NCI-H1105 treated with DMSO at 0.1 percent for 48 hours (cell line): ENCODE data around the gene WNT3A.

ENCODE experiments used
- DNase-seq: peaks from one replicate; lab custom pipeline; 2025; lab: John Stamatoyannopoulos, UW

WNT3A gene

GRCh38 chr1:228048659-228049298 lies 42.0 kb downstream of the WNT3A start:
- no peak for DNase-seq

GRCh38 chr1:228050571-228051231 lies 43.9 kb downstream of the WNT3A start:
- DNase-seq: no peak

- no peak for DNase-seq
Observed at GRCh38 chr1:228058172-228058948, 51.6 kb downstream of the WNT3A start.

GRCh38 chr1:228058949-228059633 lies 52.3 kb downstream of the WNT3A start:
- peak; percentile 42 for DNase-seq

GRCh38 chr1:228059634-228060457 lies 53.0 kb downstream of the WNT3A start:
- DNase-seq: peak; percentile 87

- DNase-seq: no peak
Observed at GRCh38 chr1:228060458-228061190, 53.8 kb downstream of the WNT3A start.

GRCh38 chr1:228061411-228062084 lies 54.8 kb downstream of the WNT3A start:
- DNase-seq: no peak

- DNase-seq: no peak
Observed at GRCh38 chr1:228062085-228062791, 55.4 kb downstream of the WNT3A start.

- DNase-seq: no peak
Observed at GRCh38 chr1:228062812-228063211, 56.0 kb downstream of the WNT3A start.

- no peak for DNase-seq
Observed at GRCh38 chr1:228063251-228064191, 56.7 kb downstream of the WNT3A start.

- DNase-seq: no peak
Observed at GRCh38 chr1:228064296-228064695, 57.5 kb downstream of the WNT3A start.

- DNase-seq: no peak
Observed at GRCh38 chr1:228064741-228065542, 58.1 kb downstream of the WNT3A start.

GRCh38 chr1:228065543-228066347 lies 58.9 kb downstream of the WNT3A start:
- no peak for DNase-seq

GRCh38 chr1:228066416-228066815 lies 59.6 kb downstream of the WNT3A start:
- no peak for DNase-seq

GRCh38 chr1:228066891-228067654 lies 60.3 kb downstream of the WNT3A start:
- DNase-seq: no peak

GRCh38 chr1:228068359-228068758 lies 61.6 kb downstream of the WNT3A start:
- DNase-seq: no peak
